K562 (cell line): ENCODE measurements around the gene NEB. TPM values are rescaled to one million over a fixed set of nuclear protein-coding genes. Genes with fewer than 3 reads are reported as not detected.

Experiments
- ARHGAP35 ChIP-seq: fragments of 450-650 bp; IDR thresholded peaks from 2 replicates; pipeline ENCODE4 v1.6.1; 2018; ENCODE audit not compliant: partially characterized antibody
- BCOR ChIP-seq: fragments of 450-650 bp; IDR thresholded peaks from 2 replicates; pipeline ENCODE4 v1.6.1; 2016
- ESRRA ChIP-seq: fragments of 450-650 bp; IDR thresholded peaks from 2 replicates; pipeline ENCODE4 v1.6.1; 2014; ENCODE audit warnings: low read depth, mild to moderate bottlenecking, moderate library complexity, borderline replicate concordance
- FIP1L1 ChIP-seq: fragments of 200-400 bp; formaldehyde crosslinking; IDR thresholded peaks from 2 replicates; pipeline ENCODE4 v1.6.1; 2018; ENCODE audit warnings: mild to moderate bottlenecking, low read depth, low read length; ENCODE audit not compliant: poor library complexity, severe bottlenecking
- FOS ChIP-seq: IDR thresholded peaks from 3 replicates; pipeline ENCODE4 v1.6.1; 2011; ENCODE audit not compliant: insufficient read length; ENCODE audit errors: extremely low read depth
- GATA2 ChIP-seq: sonication (generic); formaldehyde crosslinking; IDR thresholded peaks from 2 replicates; pipeline ENCODE4 v1.4.0; 2020; ENCODE audit warnings: mild to moderate bottlenecking, missing genetic modification reagents
- HINFP ChIP-seq: fragments of 450-650 bp; conservative IDR thresholded peaks from 2 replicates; pipeline ENCODE4 v1.6.1; 2016; ENCODE audit warnings: missing genetic modification characterization, low read depth, mild to moderate bottlenecking, control low read depth, missing compliant biosample characterization
- HNRNPH1 ChIP-seq: fragments of 200-400 bp; formaldehyde crosslinking; optimal IDR thresholded peaks from 2 replicates; pipeline ENCODE3; 2017; ENCODE audit warnings: low read depth, mild to moderate bottlenecking, low read length, moderate library complexity
- KDM1A ChIP-seq, 2 experiments: fragments of 450-650 bp; IDR thresholded peaks; 2 replicates each; pipeline ENCODE4 v1.6.1; 2016; ENCODE audit warnings: mild to moderate bottlenecking in 2 of 2
- KDM2B ChIP-seq: fragments of 250-450 bp; sonication (Bioruptor Pico); IDR thresholded peaks from 2 replicates; pipeline ENCODE4 v1.8.0; 2021; ENCODE audit warnings: mild to moderate bottlenecking, moderate library complexity
- NR3C1 ChIP-seq: sonication (generic); formaldehyde crosslinking; IDR thresholded peaks from 2 replicates; pipeline ENCODE4 v1.8.1; 2022; ENCODE audit warnings: missing genetic modification reagents
- NUFIP1 ChIP-seq: fragments of 450-650 bp; IDR thresholded peaks from 2 replicates; pipeline ENCODE4 v1.6.1; 2018; ENCODE audit not compliant: partially characterized antibody
- PCBP1 ChIP-seq: fragments of 200-400 bp; formaldehyde crosslinking; IDR thresholded peaks from 2 replicates; pipeline ENCODE4 v1.6.1; 2018; ENCODE audit warnings: mild to moderate bottlenecking, low read depth, low read length; ENCODE audit not compliant: poor library complexity, severe bottlenecking
- PHTF2 ChIP-seq: fragments of 250-450 bp; sonication (Bioruptor Pico); IDR thresholded peaks from 2 replicates; pipeline ENCODE4 v1.5.0; 2021; ENCODE audit warnings: mild to moderate bottlenecking
- POU5F1 ChIP-seq: fragments of 150-350 bp; IDR thresholded peaks from 2 replicates; pipeline ENCODE4 v1.6.1; 2014; ENCODE audit warnings: borderline replicate concordance, low read length, low read depth, mild to moderate bottlenecking; ENCODE audit not compliant: partially characterized antibody
- SIN3A ChIP-seq, 2 experiments: fragments of 150-350 bp in 1 of 2; IDR thresholded peaks; 2 replicates each; pipeline ENCODE4 v1.6.1; 2011 to 2016; ENCODE audit warnings: borderline replicate concordance in 2 of 2, low read depth in 2 of 2, low read length in 2 of 2, mild to moderate bottlenecking in 2 of 2, moderate library complexity in 2 of 2; ENCODE audit not compliant: control insufficient read depth in 1 of 2
- SMAD2 ChIP-seq: fragments of 150-350 bp; IDR thresholded peaks from 2 replicates; pipeline ENCODE4 v1.6.1; 2014; ENCODE audit warnings: low read depth, mild to moderate bottlenecking, low read length
- SUPT5H ChIP-seq: fragments of 450-650 bp; IDR thresholded peaks from 2 replicates; pipeline ENCODE4 v1.6.1; 2016
- THRA ChIP-seq: fragments of 450-650 bp; IDR thresholded peaks from 2 replicates; pipeline ENCODE4 v1.6.1; 2017; ENCODE audit warnings: mild to moderate bottlenecking, moderate library complexity
- THRAP3 ChIP-seq: fragments of 450-650 bp; IDR thresholded peaks from 2 replicates; pipeline ENCODE4 v1.6.1; 2016; ENCODE audit warnings: mild to moderate bottlenecking, inconsistent platforms, borderline replicate concordance
- ZBED1 ChIP-seq: IDR thresholded peaks from 2 replicates; pipeline ENCODE4 v1.6.1; 2014
- ZFPM2 ChIP-seq: fragments of 250-450 bp; sonication (Bioruptor Pico); IDR thresholded peaks from 2 replicates; pipeline ENCODE4 v1.5.1; 2022; ENCODE audit warnings: mild to moderate bottlenecking
- ZNF449 ChIP-seq: fragments of 250-450 bp; sonication (Bioruptor Pico); IDR thresholded peaks from 2 replicates; pipeline ENCODE4 v1.8.0; 2022; ENCODE audit warnings: moderate library complexity, mild to moderate bottlenecking, inconsistent platforms
- ZNF76 ChIP-seq: fragments of 250-450 bp; sonication (Bioruptor Pico); IDR thresholded peaks from 2 replicates; pipeline ENCODE4 v1.4.0; 2020; ENCODE audit warnings: mild to moderate bottlenecking, moderate library complexity, borderline replicate concordance
- ZNF778 ChIP-seq: fragments of 450-650 bp; formaldehyde crosslinking; IDR thresholded peaks from 2 replicates; pipeline ENCODE4 v1.4.0; 2020; ENCODE audit warnings: mild to moderate bottlenecking, moderate library complexity
- polyA plus RNA-seq, 8 experiments: library from polyadenylated mRNA; depleted of rRNA in 4 of 8; stranded (reverse) in 5 of 8; unstranded in 3 of 8; fragments of >200 nt; fragmentation: Nextera tagmentation in 2 of 8; fragmentation: Illumina TruSeq in 1 of 8; extraction: Ambion mirVana in 2 of 8; extraction: Trizol in 1 of 8; gene quantifications; 2 replicates each; pipeline versions ENCODE4 v1.2.1 to v1.2.3, GENCODE V29; 2011 to 2014; ENCODE audit warnings: inconsistent platforms in 1 of 8, missing spikeins in 1 of 8
- total RNA-seq, 7 experiments: library from RNA; depleted of rRNA in 6 of 7; stranded (reverse); fragments of >200 nt in 6 of 7; fragmentation: Illumina TruSeq in 2 of 7; extraction: Trizol in 2 of 7; gene quantifications; 2 replicates each; pipeline versions ENCODE4 v1.2.1 to v1.2.3, GENCODE V29; 2011 to 2021; ENCODE audit warnings: low replicate concordance in 1 of 7
- TF ChIP-seq, protein P1 (sequence below), 3 experiments: IDR thresholded peaks in 2 of 3; conservative IDR thresholded peaks in 1 of 3; 2 replicates each; pipeline ENCODE4 v1.5.1; 2011 to 2012; ENCODE audit warnings: low read length in 3 of 3, mild to moderate bottlenecking in 3 of 3, control low read depth in 2 of 3, improper control_type of control experiment in 1 of 3, inconsistent platforms in 1 of 3, low read depth in 1 of 3, mixed read lengths in 1 of 3, moderate library complexity in 1 of 3; ENCODE audit not compliant: insufficient read depth in 2 of 3

The NEB gene
- total and polyA plus RNA-seq, 9 of the 15 experiments (the other 6 are each of a cell fraction or from before 2014, with no cell fraction given) = 1.7 to 3.8 (median 2.9) TPM

DNA sequence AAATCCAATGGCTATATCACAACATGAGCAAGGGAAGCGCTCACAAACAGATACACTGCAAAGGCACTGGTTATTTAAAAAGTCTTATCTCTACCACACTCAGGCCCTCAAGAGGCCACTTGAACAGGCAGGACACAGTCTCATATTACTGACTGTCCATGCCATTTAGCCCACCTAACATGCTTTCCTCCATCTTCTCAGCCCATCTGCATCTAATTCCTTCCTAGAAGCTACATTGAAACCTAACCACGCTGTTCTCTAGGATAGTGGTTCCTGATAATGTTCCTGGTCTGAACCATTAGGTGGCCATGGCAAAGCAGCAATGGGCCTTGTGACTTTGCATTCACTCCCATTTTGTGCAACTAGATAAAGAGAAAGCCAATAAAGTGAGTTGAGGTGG, 22.5 kb upstream of the NEB start (continued):
- TF ChIP-seq ZNF449 (CRISPR knock-in tag) (no peak), SIN3A (IDR thresholded peaks at IDR 0.05; ENCODE audit: borderline replicate concordance in 2 of 2, control insufficient read depth in 1 of 2, low read depth in 2 of 2, low read length in 2 of 2) (no peak), SUPT5H (no peak), FOS (no peak), ARHGAP35 (no peak), NUFIP1 (no peak), BCOR (no peak), HNRNPH1 (no peak), SMAD2 (no peak), KDM1A (IDR thresholded peaks at IDR 0.05) (no peak), ZNF76 (CRISPR knock-in tag) (no peak), ESRRA (no peak), NR3C1 (no peak), GATA2 (CRISPR knock-in tag) (peak; percentile 20; the same call in 1 of the 2 replicates), FIP1L1 (no peak), ZFPM2 (CRISPR knock-in tag) (no peak), POU5F1 (no peak), KDM2B (no peak), THRA (no peak), HINFP (tag) (no peak), PHTF2 (CRISPR knock-in tag) (no peak), PCBP1 (no peak), ZBED1 (no peak), ZNF778 (no peak), THRAP3 (no peak)
- TF ChIP-seq, protein P1, sequence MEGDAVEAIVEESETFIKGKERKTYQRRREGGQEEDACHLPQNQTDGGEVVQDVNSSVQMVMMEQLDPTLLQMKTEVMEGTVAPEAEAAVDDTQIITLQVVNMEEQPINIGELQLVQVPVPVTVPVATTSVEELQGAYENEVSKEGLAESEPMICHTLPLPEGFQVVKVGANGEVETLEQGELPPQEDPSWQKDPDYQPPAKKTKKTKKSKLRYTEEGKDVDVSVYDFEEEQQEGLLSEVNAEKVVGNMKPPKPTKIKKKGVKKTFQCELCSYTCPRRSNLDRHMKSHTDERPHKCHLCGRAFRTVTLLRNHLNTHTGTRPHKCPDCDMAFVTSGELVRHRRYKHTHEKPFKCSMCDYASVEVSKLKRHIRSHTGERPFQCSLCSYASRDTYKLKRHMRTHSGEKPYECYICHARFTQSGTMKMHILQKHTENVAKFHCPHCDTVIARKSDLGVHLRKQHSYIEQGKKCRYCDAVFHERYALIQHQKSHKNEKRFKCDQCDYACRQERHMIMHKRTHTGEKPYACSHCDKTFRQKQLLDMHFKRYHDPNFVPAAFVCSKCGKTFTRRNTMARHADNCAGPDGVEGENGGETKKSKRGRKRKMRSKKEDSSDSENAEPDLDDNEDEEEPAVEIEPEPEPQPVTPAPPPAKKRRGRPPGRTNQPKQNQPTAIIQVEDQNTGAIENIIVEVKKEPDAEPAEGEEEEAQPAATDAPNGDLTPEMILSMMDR (IDR thresholded peaks at IDR 0.05 in 2 of 3, conservative IDR thresholded peaks at IDR 0.05 in 1 of 3; ENCODE audit: insufficient read depth in 2 of 3, low read depth in 1 of 3, low read length in 3 of 3) = no peak
